Measurements from ENCODE around the gene KIF25. TPM values are rescaled to one million over a fixed set of nuclear protein-coding genes. Genes with fewer than 3 reads are reported as not detected.

KIF25 gene
- total RNA-seq, 2 donors from 2014 or later = 0.28 to 0.82 TPM

DNA sequence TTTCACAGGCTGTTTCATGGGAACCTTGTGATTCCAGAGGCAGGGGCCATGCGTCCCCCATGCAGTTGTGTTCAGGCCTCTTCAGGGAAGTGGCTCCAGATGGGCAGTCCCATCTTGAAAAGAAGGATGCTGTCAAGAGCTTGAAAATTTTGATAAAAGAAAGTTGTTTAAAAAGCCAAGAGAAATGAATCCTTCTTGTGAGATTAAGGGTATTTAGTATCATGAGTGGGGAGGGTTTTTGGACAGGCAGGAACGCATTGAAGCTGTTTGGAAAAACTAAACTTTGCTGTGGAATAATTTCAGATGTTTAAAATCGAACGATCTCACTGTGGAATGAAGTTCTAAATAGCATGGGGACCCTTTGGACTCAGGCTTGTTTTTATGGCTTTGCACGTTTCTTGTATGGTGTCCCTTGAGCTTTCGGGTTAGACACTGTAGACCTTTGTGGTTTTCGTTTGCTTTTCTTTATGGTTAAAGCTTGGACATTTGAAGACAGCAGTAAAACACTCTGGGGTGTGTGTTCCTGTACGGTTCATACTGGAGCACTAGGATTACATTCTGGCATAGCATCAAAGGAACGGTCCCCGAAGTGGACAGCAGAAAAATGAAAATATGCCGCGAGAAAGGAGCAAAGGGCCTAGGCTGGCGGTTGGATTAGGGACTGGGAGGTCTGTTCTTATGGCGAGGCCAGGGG lies 18.2 kb downstream of the KIF25 start:
- Histone ChIP-seq H3K27ac (peak overlapping the region in 1 of 2 donors; percentile 4), H3K36me3 (no peaks in the 10 kb centered on the region), H3K9me3 (no peaks in the 10 kb centered on the region), H3K27me3 (replicated peaks; ENCODE audit: insufficient read depth) (no peaks in the 10 kb centered on the region), H3K4me1 (replicated peaks) (peaks cover 3% of the 10 kb centered on the region), H3K4me3 (no peak overlapping the region)
- no peak for TF ChIP-seq POLR2A (IDR thresholded peaks at IDR 0.05)
- TF ChIP-seq, protein P1, sequence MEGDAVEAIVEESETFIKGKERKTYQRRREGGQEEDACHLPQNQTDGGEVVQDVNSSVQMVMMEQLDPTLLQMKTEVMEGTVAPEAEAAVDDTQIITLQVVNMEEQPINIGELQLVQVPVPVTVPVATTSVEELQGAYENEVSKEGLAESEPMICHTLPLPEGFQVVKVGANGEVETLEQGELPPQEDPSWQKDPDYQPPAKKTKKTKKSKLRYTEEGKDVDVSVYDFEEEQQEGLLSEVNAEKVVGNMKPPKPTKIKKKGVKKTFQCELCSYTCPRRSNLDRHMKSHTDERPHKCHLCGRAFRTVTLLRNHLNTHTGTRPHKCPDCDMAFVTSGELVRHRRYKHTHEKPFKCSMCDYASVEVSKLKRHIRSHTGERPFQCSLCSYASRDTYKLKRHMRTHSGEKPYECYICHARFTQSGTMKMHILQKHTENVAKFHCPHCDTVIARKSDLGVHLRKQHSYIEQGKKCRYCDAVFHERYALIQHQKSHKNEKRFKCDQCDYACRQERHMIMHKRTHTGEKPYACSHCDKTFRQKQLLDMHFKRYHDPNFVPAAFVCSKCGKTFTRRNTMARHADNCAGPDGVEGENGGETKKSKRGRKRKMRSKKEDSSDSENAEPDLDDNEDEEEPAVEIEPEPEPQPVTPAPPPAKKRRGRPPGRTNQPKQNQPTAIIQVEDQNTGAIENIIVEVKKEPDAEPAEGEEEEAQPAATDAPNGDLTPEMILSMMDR (IDR thresholded peaks at IDR 0.05) = no peak
- WGBS = 39% methylated on average over 14 of the region's 14 CpGs
- DNase-seq (ENCODE audit: low spot score) = no peak
- intact Hi-C loops (cut with DNase I) = no loop called here

DNA sequence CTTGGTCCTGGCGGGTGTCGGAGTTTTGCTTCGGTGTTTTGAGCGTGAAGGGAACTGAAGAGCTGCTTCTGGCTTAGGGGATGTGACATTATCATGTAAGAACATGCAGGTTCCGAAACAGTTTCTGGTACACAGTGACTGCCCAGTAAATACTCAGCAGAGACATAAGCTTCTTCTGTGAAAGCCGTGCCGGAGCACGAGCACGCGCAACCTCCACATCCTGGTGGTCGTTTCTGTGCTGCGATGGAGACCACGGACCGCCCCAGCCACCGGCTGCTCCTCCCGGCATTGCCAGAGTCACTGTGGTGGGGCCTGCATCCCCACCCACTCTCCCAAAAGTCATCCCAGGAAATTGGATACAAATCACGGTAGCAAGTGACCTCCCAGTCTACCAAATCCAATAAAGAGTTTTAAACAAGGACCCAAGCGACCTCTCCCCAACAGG lies 18.7 kb downstream of the KIF25 start:
- Histone ChIP-seq H3K4me1 (replicated peaks) (peaks cover 3% of the 10 kb centered on the region), H3K36me3 (no peaks in the 10 kb centered on the region), H3K9me3 (no peaks in the 10 kb centered on the region), H3K27ac (peak overlapping the region in 1 of 2 donors; percentile 4), H3K27me3 (replicated peaks; ENCODE audit: insufficient read depth) (no peaks in the 10 kb centered on the region), H3K4me3 (no peak overlapping the region)
- DNase-seq (ENCODE audit: low spot score) = no peak
- TF ChIP-seq POLR2AphosphoS5 (IDR thresholded peaks at IDR 0.05) (no peak), POLR2A (IDR thresholded peaks at IDR 0.05) (no peak)
- TF ChIP-seq, protein P1 (IDR thresholded peaks at IDR 0.05) = no peak
- 59% methylated on average over 18 of the region's 18 CpGs for WGBS
- intact Hi-C loops (cut with DNase I) = no loop called here

- WGBS = 68% methylated on average over 13 of the region's 18 CpGs
- Histone ChIP-seq H3K9me3 (no peaks in the 10 kb centered on the region), H3K27me3 (replicated peaks; ENCODE audit: insufficient read depth) (no peaks in the 10 kb centered on the region), H3K27ac (no peak overlapping the region), H3K4me3 (no peak overlapping the region), H3K36me3 (no peaks in the 10 kb centered on the region), H3K4me1 (replicated peaks) (peaks cover 3% of the 10 kb centered on the region)
- intact Hi-C loops (cut with DNase I) = no loop called here
- DNase-seq (ENCODE audit: low spot score) = no peak
- TF ChIP-seq POLR2AphosphoS5 (IDR thresholded peaks at IDR 0.05) = no peak
Observed at GRCh38 chr6:168016721-168017525, 19.5 kb downstream of the KIF25 start.

DNA sequence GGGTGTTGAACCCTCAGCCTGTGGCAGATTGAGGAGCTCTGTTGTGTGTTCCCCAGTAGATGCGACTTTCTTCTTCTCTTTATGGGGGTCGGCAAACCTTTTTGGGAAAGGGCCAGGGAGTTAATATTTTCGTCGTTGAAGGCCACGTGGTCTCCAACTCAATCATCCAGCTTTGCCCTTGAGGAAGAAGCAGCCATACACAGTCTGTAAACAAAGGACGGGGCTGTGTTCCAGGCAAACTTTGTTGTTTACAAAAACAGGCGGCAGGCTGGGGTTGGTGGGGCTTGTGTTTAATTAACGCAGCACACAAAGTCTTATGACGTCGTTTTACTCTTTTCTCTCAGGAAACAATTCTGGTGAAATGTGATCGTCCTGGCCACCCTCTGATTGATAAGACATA lies 20.2 kb downstream of the KIF25 start:
- peaks cover 3% of the 10 kb centered on the region for H3K4me1 ChIP-seq (replicated peaks)
- TF ChIP-seq POLR2AphosphoS5 (IDR thresholded peaks at IDR 0.05) = no peak
- no peak for TF ChIP-seq POLR2A (IDR thresholded peaks at IDR 0.05)
- TF ChIP-seq, protein P1 (IDR thresholded peaks at IDR 0.05) = no peak
- H3K36me3 ChIP-seq = no peaks in the 10 kb centered on the region
- WGBS = 48% methylated on average over 11 of the region's 11 CpGs
- no peaks in the 10 kb centered on the region for H3K9me3 ChIP-seq
- H3K27ac ChIP-seq = no peak overlapping the region
- no peak for DNase-seq (ENCODE audit: low spot score)
- intact Hi-C loops (cut with DNase I) = no loop called here
- no peak overlapping the region for H3K4me3 ChIP-seq
- H3K27me3 ChIP-seq (replicated peaks; ENCODE audit: insufficient read depth) = no peaks in the 10 kb centered on the region

GRCh38 chr6:168018664-168019063 lies 21.2 kb downstream of the KIF25 start:
- WGBS = 92% methylated on average over 15 of the region's 15 CpGs
- H3K36me3 ChIP-seq = no peaks in the 10 kb centered on the region
- no peak for TF ChIP-seq POLR2AphosphoS5 (IDR thresholded peaks at IDR 0.05)
- no peak for TF ChIP-seq POLR2A (IDR thresholded peaks at IDR 0.05)
- TF ChIP-seq, protein P1 (IDR thresholded peaks at IDR 0.05) = no peak
- no peaks in the 10 kb centered on the region for H3K9me3 ChIP-seq
- H3K27me3 ChIP-seq (replicated peaks; ENCODE audit: insufficient read depth) = no peaks in the 10 kb centered on the region
- peaks cover 3% of the 10 kb centered on the region for H3K4me1 ChIP-seq (replicated peaks)
- H3K4me3 ChIP-seq = no peak overlapping the region
- no peak overlapping the region for H3K27ac ChIP-seq
- DNase-seq (ENCODE audit: low spot score) = no peak
- intact Hi-C loops (cut with DNase I) = no loop called here
